Stromal cell of bone marrow (primary cell): ENCODE data around the gene RITA1.

Experiments used
- DNase-seq: peaks from one replicate; pipeline ENCODE4 v3.0.0-alpha.2; 2012; ENCODE audit warnings: low read depth

Gene RITA1

GRCh38 chr12:113230315-113231234 is 45.1 kb downstream of the RITA1 start:
- no peak for DNase-seq

GRCh38 chr12:113231235-113232088 is 45.9 kb downstream of the RITA1 start:
- no peak for DNase-seq

GRCh38 chr12:113232089-113232839 is 46.7 kb downstream of the RITA1 start:
- DNase-seq: no peak

GRCh38 chr12:113232840-113233585 is 47.5 kb downstream of the RITA1 start:
- DNase-seq: no peak

GRCh38 chr12:113233967-113234366 is 48.4 kb downstream of the RITA1 start:
- no peak for DNase-seq

GRCh38 chr12:113234483-113234882 is 49.0 kb downstream of the RITA1 start:
- no peak for DNase-seq

- DNase-seq: no peak
Measured at GRCh38 chr12:113235976-113236375, 50.5 kb downstream of the RITA1 start.

GRCh38 chr12:113236539-113237399 is 51.2 kb downstream of the RITA1 start:
- DNase-seq: no peak

- no peak for DNase-seq
Measured at GRCh38 chr12:113237748-113238147, 52.2 kb downstream of the RITA1 start.

GRCh38 chr12:113238309-113238708 is 52.8 kb downstream of the RITA1 start:
- no peak for DNase-seq

- DNase-seq: no peak
Measured at GRCh38 chr12:113239288-113239771, 53.8 kb downstream of the RITA1 start.

- DNase-seq: no peak
Measured at GRCh38 chr12:113239811-113240331, 54.4 kb downstream of the RITA1 start.

- DNase-seq: no peak
Measured at GRCh38 chr12:113240395-113240794, 54.9 kb downstream of the RITA1 start.

- DNase-seq: peak; percentile 80
Measured at GRCh38 chr12:113241191-113242025, 55.9 kb downstream of the RITA1 start.
